Muscle of leg (tissue), 11 donors: ENCODE results near the gene RNF217. TPM values are rescaled to one million over a fixed set of nuclear protein-coding genes. Genes with fewer than 3 reads are reported as not detected.

Experiments used
- DNase-seq: peaks from one replicate; pipeline ENCODE4 v3.0.0; 2013
- H3K27ac ChIP-seq: one replicate; pipeline ENCODE4 v1.5.1; 2013; ENCODE audit warnings: mild to moderate bottlenecking, low read length, control low read depth
- H3K27me3 ChIP-seq: one replicate; pipeline ENCODE4 v1.6.1; 2013; ENCODE audit warnings: low read length; ENCODE audit not compliant: control insufficient read depth, insufficient read depth
- H3K36me3 ChIP-seq: one replicate; pipeline ENCODE4 v1.6.1; 2013; ENCODE audit warnings: low read length; ENCODE audit not compliant: control insufficient read depth, insufficient read depth
- H3K4me1 ChIP-seq: one replicate; pipeline ENCODE4 v1.6.1; 2013; ENCODE audit warnings: low read length; ENCODE audit not compliant: control insufficient read depth, insufficient read depth
- H3K4me3 ChIP-seq: one replicate; pipeline ENCODE4 v1.5.1; 2013; ENCODE audit warnings: low read length, control low read depth
- H3K9me3 ChIP-seq: replicated peaks from 2 replicates; pipeline ENCODE4 v1.6.1; 2013; ENCODE audit warnings: low read depth, low read length; ENCODE audit not compliant: control insufficient read depth
- WGBS: methylation state at CpG from one replicate; pipeline ENCODE4 v1.1.5; 2013; ENCODE audit warnings: missing lambda C conversion rate; ENCODE audit not compliant: insufficient coverage; 5-methylcytosine and 5-hydroxymethylcytosine counted together
- polyA plus RNA-seq, 8 donors: library from polyadenylated mRNA; unstranded; fragments of 120-200 nt; gene quantifications; one replicate each; pipeline versions ENCODE4 v1.2.1 to v1.2.3, GENCODE V29; 2013; ENCODE audit warnings: inconsistent platforms in 1 of 8, low replicate concordance in 1 of 8; ENCODE audit not compliant: insufficient read length in 8 of 8, insufficient read depth in 1 of 8
- total RNA-seq: library from RNA; stranded (reverse); fragments of 120-200 nt; gene quantifications from one replicate; pipeline ENCODE4 v1.2.4, GENCODE V29; 2013

The RNF217 gene
- total and polyA plus RNA-seq, 9 donors: 28.6 to 54.9 (median 35.8) TPM

DNA sequence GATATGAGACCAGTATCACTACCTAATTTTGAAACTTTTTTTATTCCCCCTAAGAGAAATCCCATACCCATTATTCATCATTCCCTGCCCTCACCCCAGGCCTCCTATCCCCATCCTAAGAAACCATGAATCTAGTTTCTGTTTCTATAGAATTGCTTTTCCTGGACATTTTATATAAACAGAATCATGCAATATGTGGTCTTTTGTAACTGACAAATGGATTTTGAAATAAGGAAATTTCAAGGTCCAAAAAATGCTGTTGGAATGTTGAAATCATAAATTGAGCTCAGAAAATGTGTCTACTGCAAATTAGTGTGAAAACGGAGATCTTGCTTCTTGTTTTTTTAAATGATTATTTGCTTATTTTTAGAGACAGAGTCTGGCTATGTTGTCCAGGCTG lies 25.1 kb downstream of the RNF217 start:
- 100% methylated on average over 1 of the region's 1 CpG for WGBS
- H3K4me1 ChIP-seq: no peaks in the 10 kb centered on the region

DNA sequence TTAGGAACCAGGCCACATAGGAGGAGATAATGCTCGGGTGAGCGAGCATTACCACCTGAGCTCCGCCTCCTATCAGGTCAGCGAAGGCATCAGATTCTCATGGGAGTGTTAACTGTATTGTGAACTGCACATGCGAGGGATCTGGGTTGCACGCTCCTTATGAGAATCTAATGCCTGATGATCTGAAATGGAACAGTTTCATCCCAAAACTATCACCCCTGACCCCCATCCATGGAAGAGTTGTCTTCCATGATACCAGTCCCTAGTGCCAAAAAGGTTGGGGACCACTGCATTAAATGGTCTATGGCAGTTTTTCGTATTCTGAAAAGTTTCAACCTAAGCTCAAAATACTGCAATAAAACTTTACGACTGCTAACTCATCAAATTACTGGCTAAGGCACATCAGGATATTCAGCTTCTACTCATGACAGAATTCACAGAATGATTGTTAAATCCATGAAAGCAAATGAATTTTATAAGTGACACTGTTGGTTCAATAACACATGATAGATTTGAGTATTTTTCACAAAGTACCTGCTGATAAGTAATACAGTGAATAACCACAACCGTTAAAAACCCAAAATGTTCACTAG lies 25.9 kb downstream of the RNF217 start:
- H3K4me3 ChIP-seq: no peak overlapping the region
- no peaks in the 10 kb centered on the region for H3K27me3 ChIP-seq
- no peaks in the 10 kb centered on the region for H3K9me3 ChIP-seq
- 83% methylated on average over 2 of the region's 9 CpGs for WGBS
- H3K4me1 ChIP-seq: no peaks in the 10 kb centered on the region
- H3K27ac ChIP-seq: no peak overlapping the region
- DNase-seq: no peak
- H3K36me3 ChIP-seq: peaks cover 6% of the 10 kb centered on the region

More for the DNA sequence above, 25.1 kb downstream of the RNF217 start:
- Histone ChIP-seq H3K9me3 (no peaks in the 10 kb centered on the region), H3K36me3 (peaks cover 6% of the 10 kb centered on the region), H3K27ac (no peak overlapping the region), H3K4me3 (no peak overlapping the region), H3K27me3 (no peaks in the 10 kb centered on the region)
- DNase-seq: no peak

DNA sequence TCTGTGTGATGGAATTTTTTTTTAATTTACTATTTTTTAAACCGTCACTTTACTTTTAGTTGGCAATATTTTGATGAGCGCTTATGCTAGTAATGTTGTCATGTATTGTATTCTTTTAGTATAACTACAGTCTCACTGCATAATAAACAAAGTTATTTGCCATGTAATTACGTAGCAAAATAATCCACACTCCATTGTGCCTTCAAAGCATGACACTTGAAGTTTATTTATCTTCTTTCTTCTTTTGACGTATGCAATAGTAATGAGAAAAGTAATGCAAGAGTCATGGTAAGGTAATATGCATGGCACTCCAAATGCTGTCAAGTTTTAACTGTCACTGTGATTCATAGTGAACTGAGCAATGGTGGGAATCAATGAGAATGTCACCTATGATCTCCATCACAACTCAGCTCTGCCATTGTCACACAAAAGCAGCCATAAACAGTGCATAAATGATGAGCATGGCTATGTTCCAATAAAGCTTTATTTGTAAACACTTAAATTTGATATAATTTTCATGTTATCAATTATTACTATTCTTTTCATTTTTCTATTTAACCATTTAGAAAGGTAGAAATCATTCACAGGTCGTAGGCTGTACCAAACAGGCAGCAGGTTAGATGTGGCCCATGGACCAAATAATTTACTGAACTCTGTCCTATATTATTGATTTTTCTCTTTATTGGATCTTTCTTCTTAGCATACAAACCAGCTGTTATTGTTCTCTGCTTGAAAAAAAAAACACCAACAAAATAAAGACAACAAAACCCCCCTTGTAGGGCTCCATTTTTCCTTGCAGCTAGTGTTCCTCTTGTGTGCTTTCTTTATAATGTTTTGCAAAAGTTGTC lies 27.1 kb downstream of the RNF217 start:
- Histone ChIP-seq H3K4me3 (no peak overlapping the region), H3K27me3 (no peaks in the 10 kb centered on the region), H3K27ac (no peak overlapping the region), H3K4me1 (no peaks in the 10 kb centered on the region), H3K9me3 (no peaks in the 10 kb centered on the region), H3K36me3 (peaks cover 6% of the 10 kb centered on the region)
- no CpG with 5 or more reads among the region's 5 CpGs for WGBS
- no peak for DNase-seq

DNA sequence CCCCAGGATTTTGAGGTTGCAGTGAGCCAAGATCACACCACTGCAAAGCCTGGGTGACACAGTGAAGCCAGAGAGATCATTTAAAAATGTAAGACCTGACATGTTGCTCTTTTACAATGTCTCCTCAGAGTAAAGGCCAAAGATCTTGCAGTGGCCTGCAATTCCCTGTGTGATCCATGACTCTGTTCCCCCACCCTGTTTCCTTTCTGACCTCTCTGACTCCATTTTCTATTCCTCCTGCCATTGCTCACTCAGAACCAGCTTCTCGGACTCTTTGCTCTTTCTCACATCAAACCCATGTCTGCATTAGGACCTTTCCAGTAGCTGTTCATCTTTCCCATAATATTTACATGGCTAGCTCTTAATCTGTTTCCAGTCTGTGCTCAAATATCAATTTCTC lies 28.8 kb downstream of the RNF217 start:
- DNase-seq: no peak
- Histone ChIP-seq H3K27ac (no peak overlapping the region), H3K27me3 (no peaks in the 10 kb centered on the region), H3K36me3 (peaks cover 6% of the 10 kb centered on the region), H3K4me1 (no peaks in the 10 kb centered on the region), H3K9me3 (no peaks in the 10 kb centered on the region), H3K4me3 (no peak overlapping the region)
- 86% methylated on average over 1 of the region's 1 CpG for WGBS

DNA sequence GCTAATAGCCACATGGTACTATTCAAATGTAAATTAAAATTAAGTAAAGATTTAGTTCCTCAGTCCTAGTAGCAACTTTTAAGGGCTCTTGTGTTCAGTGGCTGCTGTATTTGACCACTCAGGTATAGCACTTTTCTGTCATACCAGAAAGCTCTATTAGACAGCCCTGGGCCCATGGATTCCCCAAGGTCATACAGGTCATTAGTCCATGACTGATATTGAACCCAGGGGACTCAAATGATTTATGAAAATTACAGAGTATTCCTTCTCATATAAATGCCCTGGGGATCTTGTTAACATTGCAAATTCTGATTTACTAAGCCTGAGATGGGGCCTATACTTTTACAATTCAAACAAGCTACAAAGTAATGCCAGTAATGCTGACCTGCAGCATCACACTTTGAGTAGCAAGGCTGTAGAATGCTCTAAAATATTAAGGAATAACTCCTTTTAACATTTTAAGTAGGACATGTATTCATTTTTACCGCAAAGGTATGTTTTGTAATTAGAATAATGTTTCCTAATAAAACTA lies 29.6 kb downstream of the RNF217 start:
- H3K36me3 ChIP-seq: peaks cover 6% of the 10 kb centered on the region
- no peak overlapping the region for H3K27ac ChIP-seq
- WGBS: no CpG with 5 or more reads among the region's 1 CpG
- H3K4me1 ChIP-seq: no peaks in the 10 kb centered on the region
- no peak overlapping the region for H3K4me3 ChIP-seq
- no peaks in the 10 kb centered on the region for H3K27me3 ChIP-seq
- DNase-seq: no peak
- no peaks in the 10 kb centered on the region for H3K9me3 ChIP-seq

DNA sequence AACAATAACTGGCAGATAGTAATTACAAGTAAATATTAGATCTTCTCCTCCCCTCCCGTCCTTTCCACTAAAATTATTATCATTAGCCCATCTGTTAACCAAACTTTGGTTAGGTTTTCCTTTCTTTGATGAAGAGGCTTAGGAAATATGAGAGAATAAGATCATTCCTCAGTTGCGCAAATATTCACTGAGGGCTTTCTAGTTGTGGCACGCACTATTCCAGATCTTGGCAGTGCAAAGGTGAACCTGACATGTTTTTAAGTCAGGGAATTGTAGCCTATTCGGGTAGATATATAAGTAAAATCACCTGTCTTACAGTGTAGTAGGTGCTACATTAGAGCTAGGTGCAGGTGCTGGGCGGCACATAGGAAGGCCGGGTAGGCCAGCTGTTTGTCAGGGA lies 31.1 kb downstream of the RNF217 start:
- Histone ChIP-seq H3K27ac (no peak overlapping the region), H3K4me3 (no peak overlapping the region), H3K4me1 (no peaks in the 10 kb centered on the region)

DNA sequence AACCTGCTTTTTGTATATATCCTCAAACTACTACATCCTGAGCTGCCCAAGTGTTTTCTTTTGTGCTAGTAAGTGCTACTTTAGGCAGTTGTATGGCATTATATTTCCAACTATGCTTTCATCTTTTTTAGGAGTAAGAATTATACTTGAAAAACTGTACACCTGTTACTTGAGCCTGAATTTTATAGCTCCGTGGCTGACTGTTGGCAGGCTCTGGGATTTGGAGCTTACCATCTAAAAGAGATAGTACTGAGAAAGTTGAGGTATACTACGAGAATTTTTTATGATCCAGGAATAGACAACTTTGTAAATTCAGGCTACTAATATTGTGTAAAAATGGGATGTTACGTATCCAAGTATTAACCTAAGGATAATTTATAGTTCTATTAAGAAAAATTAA lies 32.4 kb downstream of the RNF217 start:
- peaks cover 5% of the 10 kb centered on the region for H3K4me1 ChIP-seq
- WGBS: no CpG with 5 or more reads among the region's 3 CpGs
- peak overlapping the region; percentile 22 for H3K4me3 ChIP-seq
- DNase-seq: peak; percentile 36
- H3K36me3 ChIP-seq: peaks cover 6% of the 10 kb centered on the region
- no peaks in the 10 kb centered on the region for H3K9me3 ChIP-seq
- H3K27me3 ChIP-seq: no peaks in the 10 kb centered on the region
- peak overlapping the region; percentile 5 for H3K27ac ChIP-seq

More for the DNA sequence above, 31.1 kb downstream of the RNF217 start:
- no peaks in the 10 kb centered on the region for H3K27me3 ChIP-seq
- 83% methylated on average over 5 of the region's 6 CpGs for WGBS
- no peaks in the 10 kb centered on the region for H3K9me3 ChIP-seq
- DNase-seq: no peak
- H3K36me3 ChIP-seq: peaks cover 6% of the 10 kb centered on the region

DNA sequence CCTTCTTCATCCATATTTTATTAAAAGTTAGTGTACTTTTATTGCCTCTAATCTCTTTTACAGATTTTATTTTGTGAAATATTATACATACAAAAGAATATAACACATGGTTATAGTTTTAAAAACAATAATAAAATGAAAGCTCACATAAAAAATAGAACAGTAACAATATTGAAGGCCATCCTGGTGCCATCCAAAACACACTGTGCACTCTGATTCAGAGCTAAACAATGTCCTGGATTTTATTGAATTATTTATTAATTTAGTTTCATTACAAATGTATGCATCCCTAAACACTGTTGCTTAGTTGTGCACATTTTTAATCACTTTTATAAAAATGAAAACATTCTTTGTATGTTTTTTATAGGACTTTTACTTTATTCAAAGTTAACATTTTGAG lies 32.9 kb downstream of the RNF217 start:
- DNase-seq: no peak
- Histone ChIP-seq H3K4me3 (no peak overlapping the region), H3K9me3 (no peaks in the 10 kb centered on the region), H3K27me3 (no peaks in the 10 kb centered on the region), H3K4me1 (peaks cover 5% of the 10 kb centered on the region), H3K27ac (no peak overlapping the region), H3K36me3 (peaks cover 6% of the 10 kb centered on the region)

DNA sequence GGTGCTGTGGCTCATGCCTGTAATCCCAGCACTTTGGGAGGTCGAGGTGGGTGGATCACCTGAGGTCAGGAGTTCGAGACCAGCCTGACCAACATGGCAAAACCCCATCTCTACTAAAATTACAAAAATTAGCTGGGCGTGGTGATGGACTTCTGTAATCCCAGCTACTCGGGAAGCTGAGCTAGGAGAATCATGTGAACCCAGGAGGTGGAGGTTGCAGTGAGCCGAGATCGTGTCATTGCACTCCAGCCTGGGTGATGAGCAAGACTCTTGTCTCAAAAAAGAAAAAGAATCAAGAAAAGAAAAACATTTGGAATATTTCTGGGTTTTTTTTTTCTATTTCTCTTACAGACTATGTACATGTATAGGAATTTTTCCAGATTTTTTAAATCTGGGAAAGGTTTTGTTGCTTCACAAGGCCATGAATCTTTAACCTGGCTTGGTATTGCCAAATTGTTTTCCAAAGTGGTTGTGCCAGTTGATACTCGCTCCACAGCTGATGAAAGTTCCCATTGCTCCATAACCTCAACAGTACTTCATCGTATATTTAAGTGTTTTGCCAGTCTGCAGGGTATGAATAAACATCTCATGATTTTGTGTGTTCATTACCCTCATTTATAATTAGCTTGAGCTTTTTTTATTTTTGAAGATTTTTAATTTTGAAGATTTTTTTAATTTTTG lies 33.5 kb downstream of the RNF217 start:
- Histone ChIP-seq H3K27me3 (no peaks in the 10 kb centered on the region), H3K9me3 (no peaks in the 10 kb centered on the region), H3K27ac (no peak overlapping the region), H3K36me3 (peaks cover 4% of the 10 kb centered on the region), H3K4me3 (no peak overlapping the region), H3K4me1 (peaks cover 5% of the 10 kb centered on the region)
- no peak for DNase-seq
- 93% methylated on average over 5 of the region's 8 CpGs for WGBS

DNA sequence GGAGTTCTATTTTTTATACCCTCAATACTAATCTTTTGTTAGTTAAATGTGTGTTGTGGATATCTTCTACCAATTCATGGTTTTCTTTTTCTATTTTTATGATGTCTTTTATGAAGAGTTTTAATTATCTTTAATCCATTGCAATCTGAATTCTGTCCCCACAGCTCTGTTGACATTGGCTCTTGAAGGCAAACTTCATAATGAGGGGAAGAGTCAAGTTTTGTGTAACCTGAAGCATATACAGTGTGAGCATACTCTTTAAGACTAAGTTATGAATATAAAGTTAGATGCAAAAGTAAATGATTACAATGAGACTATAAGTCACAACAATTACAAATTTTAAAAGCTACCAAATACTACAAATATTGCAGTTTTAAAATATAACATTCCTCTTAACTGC lies 34.2 kb downstream of the RNF217 start:
- no peaks in the 10 kb centered on the region for H3K9me3 ChIP-seq
- H3K36me3 ChIP-seq: no peaks in the 10 kb centered on the region
- no peak overlapping the region for H3K27ac ChIP-seq
- no peak for DNase-seq
- H3K4me1 ChIP-seq: peaks cover 5% of the 10 kb centered on the region
- no peaks in the 10 kb centered on the region for H3K27me3 ChIP-seq
- H3K4me3 ChIP-seq: no peak overlapping the region
